Islet of Langerhans (tissue), 1 donor: Measurements from ENCODE around the gene RAPGEF6.
"Not testable (repeated sequence)": the region's sequence is repeated elsewhere in the genome, so short reads cannot be mapped to it uniquely, and the experiment has no call there.

Experiments
- FAIRE-seq: peaks from one replicate; lab custom pipeline; 2011; peaks lifted over from hg19 to GRCh38; lab: Jason Lieb, UNC

RAPGEF6 gene

GRCh38 chr5:131384616-131385214 is 250.3 kb downstream of the RAPGEF6 start:
- peak; percentile 5 for FAIRE-seq

GRCh38 chr5:131384173-131384572 is 250.9 kb downstream of the RAPGEF6 start:
- no peak for FAIRE-seq

GRCh38 chr5:131382407-131383395 is 252.3 kb downstream of the RAPGEF6 start:
- FAIRE-seq: no peak

GRCh38 chr5:131381777-131382176 is 253.3 kb downstream of the RAPGEF6 start:
- FAIRE-seq: no peak

GRCh38 chr5:131381021-131381420 is 254.0 kb downstream of the RAPGEF6 start:
- FAIRE-seq: no peak

- FAIRE-seq: not testable (repeated sequence)
These were observed 254.8 kb downstream of the RAPGEF6 start for GRCh38 chr5:131380238-131380637.

GRCh38 chr5:131379723-131380122 is 255.3 kb downstream of the RAPGEF6 start:
- no peak for FAIRE-seq

- no peak for FAIRE-seq
These were observed 256.1 kb downstream of the RAPGEF6 start for GRCh38 chr5:131378721-131379541.

GRCh38 chr5:131377785-131378325 is 257.2 kb downstream of the RAPGEF6 start:
- no peak for FAIRE-seq

GRCh38 chr5:131377346-131377745 is 257.7 kb downstream of the RAPGEF6 start:
- FAIRE-seq: no peak

- no peak for FAIRE-seq
These were observed 259.7 kb downstream of the RAPGEF6 start for GRCh38 chr5:131375351-131375750.
